ENCODE measurements around the gene AP2M1.

Gene AP2M1

DNA sequence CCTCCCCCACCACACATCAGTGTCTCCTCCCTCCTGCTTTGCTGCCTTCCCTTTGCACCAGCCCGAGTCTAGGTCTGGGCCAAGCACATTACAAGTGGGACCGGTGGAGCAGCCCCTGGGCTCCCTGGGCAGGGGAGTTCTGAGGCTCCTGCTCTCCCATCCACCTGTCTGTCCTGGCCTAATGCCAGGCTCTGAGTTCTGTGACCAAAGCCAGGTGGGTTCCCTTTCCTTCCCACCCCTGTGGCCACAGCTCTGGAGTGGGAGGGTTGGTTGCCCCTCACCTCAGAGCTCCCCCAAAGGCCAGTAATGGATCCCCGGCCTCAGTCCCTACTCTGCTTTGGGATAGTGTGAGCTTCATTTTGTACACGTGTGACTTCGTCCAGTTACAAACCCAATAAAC lies 9.0 kb downstream of the AP2M1 start:
- no peak for DNase-seq

DNA sequence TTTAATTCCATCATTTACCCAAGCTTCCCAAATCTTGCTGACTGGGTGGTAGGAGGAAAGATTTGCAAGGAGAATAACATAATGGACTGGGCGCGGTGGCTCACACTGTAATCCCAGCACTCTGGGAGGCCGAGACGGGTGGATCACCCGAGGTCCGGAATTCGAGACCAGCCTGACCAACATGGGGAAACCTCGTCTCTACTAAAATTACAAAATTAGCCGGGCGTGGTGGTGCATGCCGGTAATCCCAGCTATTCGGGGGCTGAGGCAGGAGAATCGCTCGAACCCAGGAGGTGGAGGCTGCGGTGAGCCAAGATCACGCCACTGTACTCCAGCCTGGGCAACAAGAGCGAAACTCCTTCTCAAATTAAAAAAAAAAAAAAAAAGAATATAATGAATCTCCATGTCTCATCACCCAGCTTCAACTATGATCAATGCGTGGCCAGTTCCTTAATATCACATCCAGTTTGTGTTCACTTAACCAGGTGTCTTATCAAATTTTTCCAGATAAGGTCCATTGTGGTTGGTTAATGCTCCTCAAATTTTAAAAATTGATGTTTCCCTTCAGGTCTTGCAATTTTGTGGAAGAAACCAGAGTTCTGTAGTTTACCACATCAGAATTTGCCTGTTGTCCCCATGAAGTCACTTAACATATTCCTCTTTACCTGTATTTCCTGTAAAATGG lies 10.0 kb downstream of the AP2M1 start:
- no peak for DNase-seq

- DNase-seq = peak; percentile 100
Observed at GRCh38 chr3:184185461-184186183, 11.0 kb downstream of the AP2M1 start.

DNA sequence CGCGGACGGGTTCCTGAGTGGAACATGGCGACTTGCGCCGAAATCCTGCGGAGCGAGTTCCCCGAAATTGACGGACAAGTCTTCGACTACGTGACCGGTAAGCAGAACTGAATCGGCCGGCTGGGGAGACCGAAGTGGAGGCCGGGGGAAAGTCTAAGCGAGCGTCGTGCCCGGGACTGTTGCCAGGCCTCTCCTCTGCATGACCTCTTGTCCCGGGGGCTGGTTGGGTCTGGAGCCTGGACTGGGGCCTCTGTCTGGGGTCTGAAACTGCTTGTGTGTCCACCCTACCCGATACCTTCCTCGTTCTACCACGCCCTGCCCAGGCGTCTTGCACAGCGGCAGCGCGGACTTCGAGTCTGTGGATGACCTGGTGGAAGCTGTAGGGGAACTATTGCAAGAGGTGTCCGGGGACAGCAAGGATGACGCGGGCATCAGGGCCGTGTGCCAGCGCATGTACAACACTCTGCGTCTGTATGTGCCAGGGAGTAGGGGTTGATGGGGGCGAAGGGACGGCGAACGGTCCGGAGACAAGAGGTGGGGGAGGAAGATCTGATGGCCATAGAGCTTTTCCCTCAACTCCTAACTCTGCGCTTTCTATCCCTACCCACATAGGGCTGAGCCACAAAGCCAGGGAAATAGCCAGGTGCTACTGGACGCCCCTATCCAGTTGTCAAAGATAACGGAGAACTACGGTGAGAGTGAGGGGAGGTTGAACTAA lies 11.7 kb downstream of the AP2M1 start, which contains the start of gene ABCF3:
Gene ABCF3, plus strand, starts transcription at position 16 of the 718 bp plus-strand sequence. Its CDS starts 9 bp downstream, at position 25.
- no peak for DNase-seq

- no peak for DNase-seq
Observed at GRCh38 chr3:184186902-184187207, 12.2 kb downstream of the AP2M1 start.

DNA sequence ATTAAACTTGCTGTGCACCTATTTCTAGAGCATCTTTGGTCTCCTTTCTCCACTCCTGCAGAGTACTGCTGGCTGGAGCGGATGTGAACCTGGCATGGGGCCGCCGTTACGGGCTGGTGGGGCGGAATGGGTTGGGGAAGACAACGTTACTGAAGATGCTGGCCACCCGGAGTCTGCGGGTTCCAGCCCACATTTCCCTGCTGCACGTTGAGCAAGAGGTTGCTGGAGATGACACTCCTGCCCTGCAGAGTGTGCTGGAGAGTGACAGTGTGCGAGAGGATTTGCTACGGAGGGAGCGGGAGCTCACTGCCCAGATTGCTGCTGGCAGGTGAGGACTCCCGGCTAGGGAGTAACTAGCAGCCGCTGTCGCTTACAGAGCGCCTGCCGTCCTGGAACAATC lies 13.4 kb downstream of the AP2M1 start:
- DNase-seq = no peak

DNA sequence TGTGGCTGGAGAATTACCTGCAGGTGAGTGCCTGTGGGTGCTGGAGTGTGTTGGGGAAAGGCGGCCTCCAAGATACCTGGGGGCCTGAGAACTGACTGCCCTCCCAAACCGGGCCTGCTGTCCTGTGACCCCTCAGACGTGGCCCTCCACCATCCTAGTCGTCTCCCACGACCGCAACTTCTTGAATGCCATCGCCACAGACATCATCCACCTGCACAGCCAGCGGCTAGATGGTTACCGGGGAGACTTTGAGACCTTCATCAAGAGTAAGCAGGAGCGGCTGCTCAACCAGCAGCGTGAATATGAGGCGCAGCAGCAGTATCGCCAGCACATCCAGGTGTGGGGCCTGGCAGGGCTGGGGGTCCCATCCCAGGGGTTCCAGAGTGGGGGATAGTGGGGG lies 14.8 kb downstream of the AP2M1 start:
- DNase-seq = no peak

GRCh38 chr3:184192889-184193288 lies 18.2 kb downstream of the AP2M1 start:
- no peak for DNase-seq

DNA sequence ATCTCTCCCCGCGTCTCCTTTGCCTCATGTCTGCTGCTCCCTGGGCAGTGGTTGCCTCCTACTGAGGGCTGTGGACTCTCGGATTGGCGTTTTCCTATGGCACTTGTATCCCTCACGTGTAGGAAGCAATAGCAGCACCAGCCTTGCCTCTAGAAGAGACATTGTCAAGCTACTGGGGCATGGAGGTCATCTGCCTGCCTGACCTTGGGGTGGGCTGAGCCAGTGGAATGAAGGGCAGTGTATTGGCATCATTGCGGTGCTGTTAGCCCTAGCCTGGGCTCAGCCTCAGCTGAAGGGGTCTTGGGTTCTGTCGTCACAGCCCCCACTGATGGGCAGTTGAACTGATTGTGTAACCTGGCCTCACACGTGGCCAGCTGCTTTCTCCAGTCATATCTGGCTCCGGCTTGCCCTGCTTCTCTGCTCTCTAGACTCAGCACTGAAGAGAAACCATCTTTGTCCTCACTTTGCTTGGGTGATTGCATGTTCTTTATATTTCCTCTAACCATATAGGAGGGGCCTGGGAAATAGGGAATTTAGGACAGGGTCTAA lies 19.4 kb downstream of the AP2M1 start:
- DNase-seq = no peak

DNA sequence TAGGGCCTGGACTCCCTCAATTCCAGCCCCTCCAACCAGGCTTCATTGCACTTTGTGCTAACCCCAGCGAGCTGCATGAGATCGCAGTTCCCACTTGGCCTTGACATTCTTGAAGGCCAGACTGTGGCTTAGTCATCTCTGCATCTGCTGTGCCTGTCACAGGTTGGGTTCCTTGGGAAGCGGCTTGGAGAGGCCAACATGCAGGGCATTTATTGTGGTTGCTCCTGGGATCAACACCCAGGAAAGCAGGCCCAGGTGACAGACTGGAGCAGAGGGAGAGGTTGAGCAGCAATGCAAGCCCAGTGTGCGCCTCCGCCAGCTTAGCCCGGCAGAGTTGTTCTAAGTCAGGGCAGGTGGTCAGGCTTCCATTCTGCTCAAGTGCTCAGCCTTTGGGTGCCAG lies 21.9 kb downstream of the AP2M1 start:
- no peak for DNase-seq

DNA sequence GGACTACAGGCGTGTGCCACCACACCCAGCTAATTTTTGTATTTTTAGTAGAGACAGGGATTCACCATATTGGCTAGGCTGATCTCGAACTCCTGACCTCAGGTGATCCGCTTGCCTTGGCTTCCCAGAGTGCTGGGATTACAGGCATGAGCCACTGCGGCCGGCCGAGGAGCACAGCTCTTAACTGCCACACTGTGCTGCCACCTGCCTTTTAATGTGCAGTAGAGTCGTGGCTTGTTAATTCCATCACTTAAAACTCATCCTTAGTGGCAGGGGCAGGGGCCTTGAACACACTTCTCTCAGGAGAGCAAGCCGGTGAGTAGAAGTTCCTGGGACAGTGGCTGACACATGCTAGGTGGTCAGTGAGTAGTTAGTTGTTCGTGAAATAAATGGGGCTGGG lies 23.9 kb downstream of the AP2M1 start:
- no peak for DNase-seq

DNA sequence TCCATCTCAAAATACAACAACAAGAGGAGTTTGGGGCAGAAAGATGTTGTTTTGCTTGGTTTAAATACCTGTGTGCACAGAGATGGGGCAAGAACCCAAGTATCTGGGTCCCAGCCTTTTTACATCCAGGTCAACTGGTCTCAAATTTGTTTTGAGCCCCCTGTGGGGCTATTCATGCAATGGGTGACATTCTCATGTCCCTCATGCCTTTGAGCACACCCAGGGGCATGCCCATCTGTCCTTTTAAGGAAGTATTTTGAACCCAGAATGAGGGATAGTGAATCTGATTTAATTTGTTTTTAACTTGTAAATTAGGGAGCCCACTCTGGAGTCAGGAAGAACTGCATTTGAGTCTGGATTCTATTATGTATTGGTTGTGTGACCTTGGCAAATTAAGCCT lies 26.2 kb downstream of the AP2M1 start:
- no peak for DNase-seq

GRCh38 chr3:184203526-184203925 lies 28.9 kb downstream of the AP2M1 start:
- no peak for DNase-seq

DNA sequence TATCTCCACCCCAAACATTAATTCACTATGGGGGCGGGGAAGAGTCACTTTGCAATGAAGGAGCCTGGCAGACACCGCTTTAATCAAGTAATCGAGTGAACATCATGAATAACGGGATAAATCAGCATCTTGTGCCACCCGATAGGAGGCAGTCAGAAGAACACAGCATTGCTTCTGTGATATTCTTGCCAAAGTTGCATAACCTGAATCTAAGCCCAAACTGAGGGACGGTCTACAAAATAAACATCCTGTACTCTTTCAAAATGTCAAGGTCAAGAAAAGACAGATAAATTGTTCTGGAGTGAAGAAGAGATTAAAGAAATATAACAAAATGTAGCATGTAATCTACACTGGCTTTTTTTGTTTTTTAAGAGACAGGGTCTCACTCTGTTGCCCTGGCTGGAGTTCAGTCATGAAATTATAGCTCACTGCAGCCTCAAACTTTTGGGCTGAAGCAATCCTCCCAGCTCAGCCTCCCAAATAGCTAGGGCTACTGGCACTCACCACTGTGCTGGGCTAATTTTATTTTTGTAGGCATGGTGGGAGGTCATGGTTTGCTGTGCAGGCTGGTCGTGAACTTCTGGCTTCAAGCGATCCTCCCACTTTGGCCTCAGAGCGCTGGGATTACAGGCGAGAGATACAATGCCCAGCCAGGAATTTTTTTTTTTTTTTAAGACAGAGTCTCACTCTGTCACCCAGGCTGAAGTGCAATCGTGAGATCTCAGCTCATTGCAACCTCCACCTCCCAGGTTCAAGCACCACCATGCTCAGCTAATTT lies 34.7 kb downstream of the AP2M1 start:
- no peak for DNase-seq

- no peak for DNase-seq
Observed at GRCh38 chr3:184211297-184211696, 36.6 kb downstream of the AP2M1 start.

- DNase-seq = no peak
Observed at GRCh38 chr3:184211718-184212117, 37.1 kb downstream of the AP2M1 start.

DNA sequence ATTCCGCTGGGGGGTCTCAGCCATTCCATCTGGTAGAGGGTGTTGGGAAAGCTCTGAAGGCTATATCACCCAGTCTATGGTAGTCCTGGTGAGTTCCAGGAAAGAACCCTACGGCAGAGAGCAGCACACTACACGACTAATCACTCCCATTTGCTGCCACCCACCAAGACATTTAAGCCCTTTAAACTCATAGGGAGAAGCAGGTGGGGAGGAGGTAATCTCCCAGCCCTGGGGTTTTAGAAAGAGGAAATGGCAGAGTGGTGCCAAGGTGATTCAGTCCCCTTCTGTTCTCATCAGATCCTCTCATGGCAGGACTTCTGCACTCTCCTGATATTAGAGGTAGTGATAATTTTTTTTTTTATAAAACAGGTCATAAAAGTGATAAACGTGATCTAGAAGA lies 44.2 kb downstream of the AP2M1 start:
- no peak for DNase-seq

DNA sequence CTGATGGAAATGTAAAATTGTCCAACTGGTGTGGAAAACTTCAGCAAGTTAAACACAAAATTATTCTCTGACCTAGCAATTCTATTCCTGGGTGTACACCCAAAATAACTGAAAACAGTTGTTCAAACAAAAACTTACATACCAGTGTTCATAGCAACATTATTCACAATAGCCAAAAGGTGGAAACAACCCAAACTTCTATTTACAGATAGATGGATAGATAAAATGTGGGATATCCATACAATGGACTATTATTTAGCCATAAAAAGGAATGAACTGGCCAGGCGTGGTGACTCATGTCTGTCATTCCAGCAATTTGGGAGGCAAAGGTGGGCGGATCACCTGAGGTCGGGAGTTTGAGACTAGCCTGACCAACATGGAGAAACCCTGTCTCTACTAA lies 47.9 kb downstream of the AP2M1 start:
- no peak for DNase-seq

GRCh38 chr3:184223946-184224345 lies 49.3 kb downstream of the AP2M1 start:
- DNase-seq = no peak

- peak; percentile 31 for DNase-seq
Observed at GRCh38 chr3:184227481-184227935, 52.9 kb downstream of the AP2M1 start.

DNA sequence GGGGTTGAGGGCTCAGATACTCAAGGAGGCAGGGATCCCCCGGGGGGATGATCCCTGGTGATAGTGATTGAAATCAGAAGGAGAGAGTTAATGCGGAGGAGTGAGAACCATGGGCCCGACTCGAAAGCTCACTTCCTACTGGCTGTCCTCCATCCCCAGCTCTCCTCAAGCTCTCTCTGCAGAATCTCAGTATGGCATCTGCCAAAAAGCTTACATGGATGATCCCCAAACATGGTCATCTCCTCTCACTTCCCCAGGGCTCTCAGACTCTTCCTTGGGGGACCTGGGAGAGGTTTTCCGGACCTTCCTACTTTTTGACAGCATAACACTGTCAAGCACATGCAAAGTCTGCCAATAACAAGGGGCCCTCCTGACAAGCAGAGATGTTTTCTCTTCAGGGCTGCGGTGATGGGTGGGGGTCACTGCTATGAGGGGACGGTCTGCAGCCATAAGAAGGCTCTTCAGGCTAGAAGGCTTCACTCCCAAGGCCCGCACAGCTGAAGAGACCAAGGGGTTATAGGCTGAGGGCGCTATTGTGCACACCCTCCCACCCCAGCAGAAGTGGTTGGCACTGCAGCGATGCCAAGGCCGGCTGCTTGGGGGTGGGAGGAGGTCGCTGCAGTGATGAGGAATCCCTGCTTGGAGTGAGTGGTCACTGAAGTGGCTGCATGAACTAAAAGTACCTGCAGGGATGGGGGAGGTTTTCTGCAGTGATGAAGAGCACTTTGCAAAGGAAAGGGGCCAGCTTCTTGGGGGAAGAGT lies 53.9 kb downstream of the AP2M1 start:
- DNase-seq = no peak

All from activated effector memory CD4-positive, alpha-beta T cell treated with Interleukin-2 at 50 U/mL for 16 hours (primary cell).